Subcutaneous adipose tissue (tissue), 4 donors: ENCODE results near the gene SAMD4A. TPM values are rescaled to one million over a fixed set of nuclear protein-coding genes. Genes with fewer than 3 reads are reported as not detected.

Experiments used
- CTCF ChIP-seq: fragments of 450-650 bp; IDR thresholded peaks from one replicate; pipeline ENCODE4 v1.5.1; 2016; ENCODE audit warnings: low read depth, mild to moderate bottlenecking, control low read depth, antibody characterized with exemption, moderate library complexity
- total RNA-seq, 4 donors: library from RNA; depleted of rRNA; stranded (reverse); fragments of >200 nt; gene quantifications; one replicate each; pipeline ENCODE4 v1.1.0, GENCODE V29; 2016

Gene SAMD4A
- total RNA-seq, 4 donors from 2014 or later, result 30.0 to 65.9 (median 39.7) TPM

- TF ChIP-seq CTCF, result no peak
Observed at GRCh38 chr14:54659365-54659764, 92.4 kb downstream of the SAMD4A start.

GRCh38 chr14:54660604-54661111 lies 93.7 kb downstream of the SAMD4A start:
- TF ChIP-seq CTCF, result no peak

GRCh38 chr14:54662491-54663133 lies 95.7 kb downstream of the SAMD4A start:
- no peak for TF ChIP-seq CTCF

- TF ChIP-seq CTCF, result no peak
Observed at GRCh38 chr14:54664961-54665360, 98.0 kb downstream of the SAMD4A start.

GRCh38 chr14:54665946-54666345 lies 99.0 kb downstream of the SAMD4A start:
- no peak for TF ChIP-seq CTCF

- TF ChIP-seq CTCF, result no peak
Observed at GRCh38 chr14:54667026-54667744, 100.3 kb downstream of the SAMD4A start.

- TF ChIP-seq CTCF, result no peak
Observed at GRCh38 chr14:54667764-54668163, 100.8 kb downstream of the SAMD4A start.
